ENCODE results near the gene SNRNP35. TPM values are rescaled to one million over a fixed set of nuclear protein-coding genes. Genes with fewer than 3 reads are reported as not detected.
"Not testable (repeated sequence)": the region's sequence is repeated elsewhere in the genome, so short reads cannot be mapped to it uniquely, and the experiment has no call there.

Gene SNRNP35
- total RNA-seq, 1 experiment from 2014 or later: 11.8 TPM

- DNase-seq (ENCODE audit: low read depth): no peak
Measured at GRCh38 chr12:123449249-123449733, 8.6 kb upstream of the SNRNP35 start.

GRCh38 chr12:123449856-123450255 lies 8.1 kb upstream of the SNRNP35 start:
- no peak for DNase-seq (ENCODE audit: low read depth)

GRCh38 chr12:123450636-123451035 lies 7.3 kb upstream of the SNRNP35 start:
- no peak for DNase-seq (ENCODE audit: low read depth)

- DNase-seq (ENCODE audit: low read depth): not testable (repeated sequence)
Measured at GRCh38 chr12:123452276-123452550, 5.7 kb upstream of the SNRNP35 start.

GRCh38 chr12:123453165-123453564 lies 4.8 kb upstream of the SNRNP35 start:
- peak; percentile 12 for DNase-seq (ENCODE audit: low read depth)

GRCh38 chr12:123463174-123463573 lies 5.2 kb downstream of the SNRNP35 start:
- DNase-seq (ENCODE audit: low read depth): not testable (repeated sequence)

- DNase-seq (ENCODE audit: low read depth): no peak
Measured at GRCh38 chr12:123465084-123465483, 7.1 kb downstream of the SNRNP35 start.

- DNase-seq (ENCODE audit: low read depth): peak; percentile 20
Measured at GRCh38 chr12:123468786-123469185, 10.8 kb downstream of the SNRNP35 start.

GRCh38 chr12:123469978-123470377 lies 12.0 kb downstream of the SNRNP35 start:
- no peak for DNase-seq (ENCODE audit: low read depth)

GRCh38 chr12:123471374-123472068 lies 13.6 kb downstream of the SNRNP35 start:
- peak; percentile 32 for DNase-seq (ENCODE audit: low read depth)

- DNase-seq (ENCODE audit: low read depth): no peak
Measured at GRCh38 chr12:123472438-123472849, 14.5 kb downstream of the SNRNP35 start.

GRCh38 chr12:123474485-123475245 lies 16.7 kb downstream of the SNRNP35 start:
- no peak for DNase-seq (ENCODE audit: low read depth)

- no peak for DNase-seq (ENCODE audit: low read depth)
Measured at GRCh38 chr12:123475246-123475703, 17.3 kb downstream of the SNRNP35 start.

GRCh38 chr12:123478069-123478468 lies 20.1 kb downstream of the SNRNP35 start:
- DNase-seq (ENCODE audit: low read depth): no peak

- peak; percentile 63 for DNase-seq (ENCODE audit: low read depth)
Measured at GRCh38 chr12:123478762-123479161, 20.8 kb downstream of the SNRNP35 start.

- DNase-seq (ENCODE audit: low read depth): no peak
Measured at GRCh38 chr12:123479442-123480180, 21.7 kb downstream of the SNRNP35 start.

GRCh38 chr12:123481251-123481650 lies 23.3 kb downstream of the SNRNP35 start:
- DNase-seq (ENCODE audit: low read depth): not testable (repeated sequence)

GRCh38 chr12:123482876-123483275 lies 24.9 kb downstream of the SNRNP35 start:
- DNase-seq (ENCODE audit: low read depth): no peak

GRCh38 chr12:123483602-123484248 lies 25.8 kb downstream of the SNRNP35 start:
- no peak for DNase-seq (ENCODE audit: low read depth)

GRCh38 chr12:123485756-123486155 lies 27.8 kb downstream of the SNRNP35 start:
- no peak for DNase-seq (ENCODE audit: low read depth)

- DNase-seq (ENCODE audit: low read depth): no peak
Measured at GRCh38 chr12:123487428-123487827, 29.5 kb downstream of the SNRNP35 start.
